Mesodermal cell (in vitro differentiated cells): ENCODE measurements around the gene PIEZO1.
"Not testable (repeated sequence)": the region's sequence is repeated elsewhere in the genome, so short reads cannot be mapped to it uniquely, and the experiment has no call there.

Experiments
- H3K27ac ChIP-seq: 2 replicates; pipeline ENCODE4 v1.7.0; 2013; ENCODE audit warnings: mild to moderate bottlenecking, low read depth, low read length, moderate library complexity; ENCODE audit not compliant: severe bottlenecking
- H3K36me3 ChIP-seq: 2 replicates; pipeline ENCODE4 v1.7.1; 2013; ENCODE audit warnings: mild to moderate bottlenecking, low read length, moderate library complexity; ENCODE audit not compliant: control insufficient read depth, insufficient read depth
- H3K4me1 ChIP-seq: one replicate; pipeline ENCODE4 v1.7.1; 2013; ENCODE audit warnings: mild to moderate bottlenecking, low read length; ENCODE audit not compliant: insufficient read depth, control insufficient read depth, poor library complexity, severe bottlenecking
- H3K4me3 ChIP-seq: 2 replicates; pipeline ENCODE4 v1.7.0; 2013; ENCODE audit warnings: low read length, control low read depth, mild to moderate bottlenecking; ENCODE audit not compliant: insufficient read depth, poor library complexity, severe bottlenecking; ENCODE audit errors: extremely low read depth
- H3K9me3 ChIP-seq: 2 replicates; pipeline ENCODE4 v1.7.1; 2013; ENCODE audit warnings: mild to moderate bottlenecking, low read length, moderate library complexity; ENCODE audit not compliant: control insufficient read depth
- WGBS, 2 experiments: methylation state at CpG; one replicate each; pipeline ENCODE4 v1.1.5; 2013; ENCODE audit warnings: missing lambda C conversion rate in 2 of 2; ENCODE audit not compliant: insufficient coverage in 2 of 2; 5-methylcytosine and 5-hydroxymethylcytosine counted together

Gene PIEZO1

GRCh38 chr16:88676502-88677242 lies 108.3 kb downstream of the PIEZO1 start:
- no peaks in the 10 kb centered on the region for H3K9me3 ChIP-seq
- no peak overlapping the region for H3K27ac ChIP-seq
- peaks cover 28% of the 10 kb centered on the region for H3K36me3 ChIP-seq
- peaks cover 4% of the 10 kb centered on the region for H3K4me1 ChIP-seq
- no peak overlapping the region for H3K4me3 ChIP-seq
- WGBS, 2 experiments: 90 to 94% methylated on average over 17 to 19 of the region's 22 CpGs

- Histone ChIP-seq H3K4me1 (peaks cover 4% of the 10 kb centered on the region), H3K27ac (no peak overlapping the region), H3K4me3 (no peak overlapping the region), H3K9me3 (no peaks in the 10 kb centered on the region), H3K36me3 (peaks cover 34% of the 10 kb centered on the region)
- WGBS, 2 experiments: 96 to 97% methylated on average over 14 to 18 of the region's 19 CpGs
Observed at GRCh38 chr16:88673716-88674379, 111.2 kb downstream of the PIEZO1 start.

GRCh38 chr16:88672776-88673175 lies 112.2 kb downstream of the PIEZO1 start:
- WGBS, 2 experiments: 39 to 48% methylated on average over 9 to 10 of the region's 11 CpGs
- no peak overlapping the region for H3K4me3 ChIP-seq
- no peaks in the 10 kb centered on the region for H3K9me3 ChIP-seq
- peaks cover 4% of the 10 kb centered on the region for H3K4me1 ChIP-seq
- peaks cover 40% of the 10 kb centered on the region for H3K36me3 ChIP-seq
- no peak overlapping the region for H3K27ac ChIP-seq

GRCh38 chr16:88671806-88672205 lies 113.2 kb downstream of the PIEZO1 start:
- 92 to 96% methylated on average over 18 to 23 of the region's 23 CpGs for WGBS, 2 experiments

GRCh38 chr16:88669980-88670379 lies 115.0 kb downstream of the PIEZO1 start:
- H3K27ac ChIP-seq: no peak overlapping the region
- no peak overlapping the region for H3K4me3 ChIP-seq
- H3K9me3 ChIP-seq: no peaks in the 10 kb centered on the region
- H3K4me1 ChIP-seq: peaks cover 4% of the 10 kb centered on the region
- peaks cover 41% of the 10 kb centered on the region for H3K36me3 ChIP-seq
- 95 to 98% methylated on average over 5 to 8 of the region's 10 CpGs for WGBS, 2 experiments

More at GRCh38 chr16:88671806-88672205, 113.2 kb downstream of the PIEZO1 start:
- Histone ChIP-seq H3K4me1 (peaks cover 4% of the 10 kb centered on the region), H3K4me3 (no peak overlapping the region), H3K36me3 (peaks cover 40% of the 10 kb centered on the region), H3K27ac (no peak overlapping the region), H3K9me3 (no peaks in the 10 kb centered on the region)

- 100% methylated on average over 1 of the region's 8 CpGs for WGBS, 2 experiments
Observed at GRCh38 chr16:88669493-88669892, 115.5 kb downstream of the PIEZO1 start.

GRCh38 chr16:88667461-88667860 lies 117.6 kb downstream of the PIEZO1 start:
- Histone ChIP-seq H3K4me3 (no peak overlapping the region), H3K9me3 (no peaks in the 10 kb centered on the region), H3K4me1 (peaks cover 2% of the 10 kb centered on the region), H3K27ac (no peak overlapping the region), H3K36me3 (peaks cover 35% of the 10 kb centered on the region)
- WGBS, 2 experiments: 65 to 81% methylated on average over 4 to 5 of the region's 5 CpGs

More at GRCh38 chr16:88669493-88669892, 115.5 kb downstream of the PIEZO1 start:
- H3K36me3 ChIP-seq: peaks cover 43% of the 10 kb centered on the region
- not testable (repeated sequence) for H3K4me1 ChIP-seq, H3K4me3 ChIP-seq, H3K9me3 ChIP-seq, H3K27ac ChIP-seq

GRCh38 chr16:88665570-88665969 lies 119.5 kb downstream of the PIEZO1 start:
- Histone ChIP-seq H3K4me3 (no peak overlapping the region), H3K4me1 (no peaks in the 10 kb centered on the region), H3K9me3 (no peaks in the 10 kb centered on the region), H3K36me3 (peaks cover 31% of the 10 kb centered on the region), H3K27ac (no peak overlapping the region)
- WGBS, 2 experiments: 100% methylated on average over 1 to 2 of the region's 3 CpGs
